Measurements from ENCODE around the gene PPM1D.

- TF ChIP-seq CTCF (IDR thresholded peaks at IDR 0.05; ENCODE audit: insufficient read depth, low read length, poor library complexity, severe bottlenecking) (no peak), EZH2phosphoT487 (conservative IDR thresholded peaks at IDR 0.05; ENCODE audit: low read length) (no peak)
Observed at GRCh38 chr17:60579551-60579950, 20.4 kb upstream of the PPM1D start.
